Measurements from ENCODE around the gene PTS.

- TF ChIP-seq CTCF (IDR thresholded peaks at IDR 0.05; ENCODE audit: poor library complexity, severe bottlenecking) (no peak), EZH2 (IDR thresholded peaks at IDR 0.05; ENCODE audit: borderline replicate concordance, insufficient read depth, low read length, poor library complexity, severe bottlenecking) (no peak), POLR2AphosphoS5 (IDR thresholded peaks at IDR 0.05) (no peak), TAF1 (IDR thresholded peaks at IDR 0.05; ENCODE audit: low read depth) (no peak), EP300 (conservative IDR thresholded peaks at IDR 0.05; ENCODE audit: poor library complexity, severe bottlenecking) (no peak), RAD21 (conservative IDR thresholded peaks at IDR 0.05) (no peak), SMC3 (conservative IDR thresholded peaks at IDR 0.05; ENCODE audit: poor library complexity) (no peak), MXI1 (conservative IDR thresholded peaks at IDR 0.05; ENCODE audit: poor library complexity, severe bottlenecking) (no peak)
- TF ChIP-seq, protein P1, sequence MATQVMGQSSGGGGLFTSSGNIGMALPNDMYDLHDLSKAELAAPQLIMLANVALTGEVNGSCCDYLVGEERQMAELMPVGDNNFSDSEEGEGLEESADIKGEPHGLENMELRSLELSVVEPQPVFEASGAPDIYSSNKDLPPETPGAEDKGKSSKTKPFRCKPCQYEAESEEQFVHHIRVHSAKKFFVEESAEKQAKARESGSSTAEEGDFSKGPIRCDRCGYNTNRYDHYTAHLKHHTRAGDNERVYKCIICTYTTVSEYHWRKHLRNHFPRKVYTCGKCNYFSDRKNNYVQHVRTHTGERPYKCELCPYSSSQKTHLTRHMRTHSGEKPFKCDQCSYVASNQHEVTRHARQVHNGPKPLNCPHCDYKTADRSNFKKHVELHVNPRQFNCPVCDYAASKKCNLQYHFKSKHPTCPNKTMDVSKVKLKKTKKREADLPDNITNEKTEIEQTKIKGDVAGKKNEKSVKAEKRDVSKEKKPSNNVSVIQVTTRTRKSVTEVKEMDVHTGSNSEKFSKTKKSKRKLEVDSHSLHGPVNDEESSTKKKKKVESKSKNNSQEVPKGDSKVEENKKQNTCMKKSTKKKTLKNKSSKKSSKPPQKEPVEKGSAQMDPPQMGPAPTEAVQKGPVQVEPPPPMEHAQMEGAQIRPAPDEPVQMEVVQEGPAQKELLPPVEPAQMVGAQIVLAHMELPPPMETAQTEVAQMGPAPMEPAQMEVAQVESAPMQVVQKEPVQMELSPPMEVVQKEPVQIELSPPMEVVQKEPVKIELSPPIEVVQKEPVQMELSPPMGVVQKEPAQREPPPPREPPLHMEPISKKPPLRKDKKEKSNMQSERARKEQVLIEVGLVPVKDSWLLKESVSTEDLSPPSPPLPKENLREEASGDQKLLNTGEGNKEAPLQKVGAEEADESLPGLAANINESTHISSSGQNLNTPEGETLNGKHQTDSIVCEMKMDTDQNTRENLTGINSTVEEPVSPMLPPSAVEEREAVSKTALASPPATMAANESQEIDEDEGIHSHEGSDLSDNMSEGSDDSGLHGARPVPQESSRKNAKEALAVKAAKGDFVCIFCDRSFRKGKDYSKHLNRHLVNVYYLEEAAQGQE (IDR thresholded peaks at IDR 0.05; ENCODE audit: borderline replicate concordance), result no peak
These were observed 21.0 kb downstream of the PTS start for GRCh38 chr11:112247201-112247600.
